Measurements from ENCODE around the gene ARPP21. TPM values are rescaled to one million over a fixed set of nuclear protein-coding genes. Genes with fewer than 3 reads are reported as not detected.

The ARPP21 gene
- total RNA-seq (ENCODE audit: low replicate concordance) = 1.4 and 3.5 TPM in 2 replicates
- long read RNA-seq = 0 reads

DNA sequence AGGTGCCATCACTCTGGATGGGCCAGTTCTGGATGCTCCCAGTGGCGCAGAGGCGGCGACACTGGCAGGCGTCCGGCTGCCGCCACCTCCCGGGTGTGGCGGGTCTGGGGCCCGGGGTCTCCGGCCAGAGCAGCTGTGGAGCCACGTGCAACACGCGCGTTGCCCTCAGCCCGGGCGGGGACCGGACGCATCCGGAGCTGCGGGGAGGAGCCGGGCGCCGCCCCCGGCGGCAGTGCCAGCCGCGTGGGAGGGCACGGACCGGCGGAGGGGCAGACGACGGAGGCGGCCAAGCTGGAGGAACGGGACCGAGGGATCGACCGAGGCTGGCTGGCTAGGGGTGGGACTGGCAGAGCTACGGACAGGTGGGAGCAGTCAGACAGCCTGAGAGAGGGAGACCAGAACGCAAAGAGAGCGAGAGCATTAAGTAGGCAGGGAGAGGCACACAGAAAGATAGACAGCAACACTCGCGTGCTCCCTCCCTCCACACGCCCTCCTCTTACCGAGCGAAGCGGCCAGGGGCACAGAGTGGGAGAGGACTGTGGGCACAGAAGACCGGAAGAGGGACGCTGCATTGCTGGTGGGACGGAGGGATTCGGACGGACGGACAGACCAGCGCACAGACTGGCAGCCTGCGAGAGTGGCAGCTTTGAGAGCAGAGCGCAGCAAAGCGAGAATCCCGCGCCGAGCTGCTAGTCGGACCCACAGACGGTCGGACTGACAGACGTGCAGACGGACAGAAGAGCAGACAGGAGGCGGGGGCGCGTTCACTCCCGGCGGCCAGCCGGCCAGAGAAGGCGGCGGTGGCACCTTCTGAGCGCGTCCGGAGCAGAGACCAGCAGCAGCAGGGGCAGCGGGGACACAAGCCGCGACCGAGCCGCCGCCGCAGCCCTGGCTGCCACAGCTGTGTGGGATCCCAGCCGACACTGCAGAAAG is at the start of gene ARPP21:
ARPP21 (plus strand) TSS at position 272 of the 933 bp plus-strand sequence. CDS start 42,227 bp downstream, outside the sequence.
- Mint-ChIP-seq H3K4me1 (ENCODE audit: unreplicated experiment) (peaks cover 8% of the 10 kb centered on the region), H3K4me3 (peak within 1 kb of the TSS; percentile 96), H3K9me3 (no peaks in the 10 kb centered on the region), H3K27ac (peak within 1 kb of the TSS; percentile 70), H3K27me3 (peaks cover 84% of the 10 kb centered on the region), H3K36me3 (no peaks in the 10 kb centered on the region)
- DNase-seq (ENCODE audit: extremely low spot score, unreplicated experiment) = peak; percentile 70
- TF ChIP-seq CTCF (conservative IDR thresholded peaks at IDR 0.05) = no peak

DNA sequence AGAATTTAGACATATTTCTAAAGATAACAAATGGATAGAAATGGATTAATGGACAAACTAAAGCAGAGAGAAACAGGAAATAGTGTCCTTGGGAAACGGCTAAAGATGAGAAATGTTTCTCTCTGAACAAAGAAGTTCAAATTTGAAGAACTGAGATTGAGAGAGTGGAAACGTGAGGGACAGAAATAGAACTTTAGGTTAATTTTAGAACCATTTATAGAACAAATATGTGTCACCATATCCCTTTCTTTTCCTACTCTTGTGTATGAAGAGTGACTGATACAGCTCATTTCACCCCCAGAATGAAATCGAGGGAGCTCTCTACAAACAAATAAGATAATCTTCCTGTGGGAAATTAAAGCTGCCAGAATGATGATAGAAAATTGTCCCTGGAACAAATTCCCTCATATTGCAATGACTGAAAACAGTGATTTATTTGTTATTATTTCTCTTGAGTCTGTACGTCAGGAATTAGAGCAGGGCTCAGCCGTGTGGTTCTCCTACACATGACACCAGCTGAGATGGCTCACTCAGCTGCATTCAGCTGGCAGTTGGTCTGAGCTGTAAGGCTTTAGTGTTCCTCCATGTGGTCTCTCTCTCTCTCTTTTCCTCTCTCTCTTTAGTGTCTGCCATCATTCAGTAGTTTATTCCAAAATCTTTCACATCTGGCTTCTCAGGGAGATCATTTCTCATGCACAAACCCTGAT is 46.6 kb upstream of the ARPP21 start:
- Mint-ChIP-seq H3K27ac (no peak overlapping the region), H3K4me3 (no peak overlapping the region), H3K4me1 (ENCODE audit: unreplicated experiment) (no peaks in the 10 kb centered on the region), H3K36me3 (no peaks in the 10 kb centered on the region), H3K27me3 (peaks cover 4% of the 10 kb centered on the region), H3K9me3 (peaks cover 5% of the 10 kb centered on the region)
- DNase-seq (ENCODE audit: extremely low spot score, unreplicated experiment) = no peak
- no peak for TF ChIP-seq CTCF (conservative IDR thresholded peaks at IDR 0.05)

DNA sequence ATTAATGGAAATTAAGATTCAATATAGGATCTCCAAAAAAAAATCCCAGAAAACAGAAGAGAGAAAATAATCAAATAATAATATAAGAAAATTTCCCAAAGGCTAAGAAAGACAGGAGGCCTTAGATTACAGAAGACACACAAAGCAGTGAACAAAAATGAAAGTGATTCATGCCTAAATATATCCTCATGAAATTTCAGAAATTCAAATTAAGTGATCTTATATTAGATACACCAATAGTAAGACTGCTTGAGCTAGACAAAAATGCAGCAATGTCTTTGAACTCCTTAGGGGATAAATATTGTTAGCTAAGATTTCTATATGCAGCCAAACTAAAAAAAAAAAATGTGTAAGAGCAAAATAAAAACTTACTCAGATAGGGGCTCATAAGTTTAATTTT is 44.6 kb upstream of the ARPP21 start:
- Mint-ChIP-seq H3K4me1 (ENCODE audit: unreplicated experiment) (no peaks in the 10 kb centered on the region), H3K27me3 (peaks cover 4% of the 10 kb centered on the region)

DNA sequence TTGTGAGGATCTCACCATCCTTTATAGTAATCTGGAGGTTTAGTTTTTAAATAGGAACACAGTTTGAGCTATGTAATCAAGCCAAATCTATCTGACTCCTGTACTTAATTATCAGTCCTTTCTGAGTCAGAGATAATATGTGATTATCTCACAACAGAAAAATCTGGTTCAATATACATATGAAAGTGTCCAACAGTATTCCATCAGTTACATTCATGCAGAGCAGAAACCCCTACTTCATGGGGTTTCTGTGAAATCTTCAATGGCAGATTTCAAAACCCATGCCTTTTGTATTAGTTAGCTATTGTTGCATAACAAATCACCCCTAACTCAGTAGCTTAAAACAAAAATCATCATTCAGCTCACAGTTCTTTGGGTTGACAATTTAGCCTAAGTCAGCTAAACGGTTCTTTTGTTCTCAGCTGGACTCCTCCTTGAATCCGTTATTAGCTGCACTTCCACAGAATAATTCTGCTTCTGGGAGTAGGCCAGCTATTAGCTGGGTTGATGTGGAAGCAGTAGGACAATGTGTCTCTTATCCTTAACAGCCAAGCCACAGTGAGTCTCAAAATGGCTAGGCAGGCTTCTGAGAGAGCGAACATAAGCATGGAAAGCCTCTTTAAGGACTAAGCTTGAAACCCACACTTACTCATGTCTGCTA is 42.9 kb upstream of the ARPP21 start:
- Mint-ChIP-seq H3K27me3 (peaks cover 7% of the 10 kb centered on the region), H3K4me1 (ENCODE audit: unreplicated experiment) (no peaks in the 10 kb centered on the region), H3K9me3 (peaks cover 5% of the 10 kb centered on the region), H3K4me3 (no peak overlapping the region), H3K36me3 (no peaks in the 10 kb centered on the region), H3K27ac (no peak overlapping the region)
- no peak for TF ChIP-seq CTCF (conservative IDR thresholded peaks at IDR 0.05)
- DNase-seq (ENCODE audit: extremely low spot score, unreplicated experiment) = no peak

More for the DNA sequence above, 44.6 kb upstream of the ARPP21 start:
- DNase-seq (ENCODE audit: extremely low spot score, unreplicated experiment) = no peak
- H3K27ac Mint-ChIP-seq = no peak overlapping the region
- H3K36me3 Mint-ChIP-seq = no peaks in the 10 kb centered on the region
- no peak for TF ChIP-seq CTCF (conservative IDR thresholded peaks at IDR 0.05)
- no peak overlapping the region for H3K4me3 Mint-ChIP-seq
- H3K9me3 Mint-ChIP-seq = peaks cover 5% of the 10 kb centered on the region

DNA sequence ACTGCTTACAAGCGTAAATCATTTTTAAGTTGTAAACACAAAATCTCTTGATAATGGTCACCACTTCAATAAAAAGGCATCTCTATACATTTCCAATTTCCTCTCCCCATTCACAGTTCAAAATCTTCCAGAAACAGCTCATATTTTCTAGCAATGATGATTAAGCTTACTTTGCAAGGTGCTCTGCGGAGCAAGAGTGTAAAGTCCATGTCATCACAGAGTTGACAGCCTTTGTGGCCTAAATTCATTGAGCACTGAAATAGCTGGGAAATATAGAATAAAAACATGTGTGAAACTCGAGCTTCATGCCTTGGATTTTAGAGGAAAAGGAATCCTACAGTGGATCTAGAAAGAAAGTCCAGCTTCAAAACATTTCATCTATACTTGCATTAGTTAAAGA is 41.8 kb upstream of the ARPP21 start:
- peaks cover 6% of the 10 kb centered on the region for H3K27me3 Mint-ChIP-seq
- no peaks in the 10 kb centered on the region for H3K4me1 Mint-ChIP-seq (ENCODE audit: unreplicated experiment)
- no peaks in the 10 kb centered on the region for H3K36me3 Mint-ChIP-seq
- no peak overlapping the region for H3K4me3 Mint-ChIP-seq
- H3K27ac Mint-ChIP-seq = no peak overlapping the region
- TF ChIP-seq CTCF (conservative IDR thresholded peaks at IDR 0.05) = no peak
- DNase-seq (ENCODE audit: extremely low spot score, unreplicated experiment) = no peak
- peaks cover 5% of the 10 kb centered on the region for H3K9me3 Mint-ChIP-seq

All from type B pancreatic cell (in vitro differentiated cells).